HepG2 (cell line): ENCODE measurements around the gene PRKCE.

Source experiments
- CTCF ChIP-seq: sonication (generic); formaldehyde crosslinking; IDR thresholded peaks from 2 replicates; pipeline ENCODE4 v1.5.0; 2020; ENCODE audit warnings: mild to moderate bottlenecking, missing genetic modification reagents, moderate library complexity
- ELF4 ChIP-seq: sonication (generic); formaldehyde crosslinking; IDR thresholded peaks from 2 replicates; pipeline ENCODE4 v1.5.0; 2020; ENCODE audit warnings: missing genetic modification reagents, mild to moderate bottlenecking, moderate library complexity, borderline replicate concordance
- ESRRA ChIP-seq: sonication (generic); formaldehyde crosslinking; IDR thresholded peaks from 2 replicates; pipeline ENCODE4 v1.5.1; 2020; ENCODE audit warnings: mild to moderate bottlenecking, low read depth, missing genetic modification reagents
- EZH2 ChIP-seq: conservative IDR thresholded peaks from 2 replicates; pipeline ENCODE4 v1.6.1; 2012; ENCODE audit warnings: mild to moderate bottlenecking, low read depth, low read length, moderate library complexity
- POLR2AphosphoS5 ChIP-seq: IDR thresholded peaks from 2 replicates; pipeline ENCODE4 v1.6.1; 2012; ENCODE audit warnings: low read depth, low read length
- REST ChIP-seq, 2 experiments: IDR thresholded peaks; 2 replicates each; pipeline ENCODE4 v1.6.1; 2011 to 2012; ENCODE audit warnings: low read length in 2 of 2, borderline replicate concordance in 1 of 2, low read depth in 1 of 2, mild to moderate bottlenecking in 1 of 2, moderate library complexity in 1 of 2
- RFX5 ChIP-seq: IDR thresholded peaks from 2 replicates; pipeline ENCODE4 v1.6.1; 2011; ENCODE audit warnings: low read depth, low read length, improper control_type of control experiment
- THAP8 ChIP-seq: sonication (generic); formaldehyde crosslinking; IDR thresholded peaks from 2 replicates; pipeline ENCODE4 v1.5.1; 2020; ENCODE audit warnings: missing genetic modification reagents, mild to moderate bottlenecking, borderline replicate concordance
- ZBTB39 ChIP-seq: sonication (generic); formaldehyde crosslinking; IDR thresholded peaks from 2 replicates; pipeline ENCODE4 v1.5.0; 2020; ENCODE audit warnings: missing genetic modification reagents
- ZNF30 ChIP-seq: sonication (generic); formaldehyde crosslinking; IDR thresholded peaks from 2 replicates; pipeline ENCODE4 v1.5.0; 2020; ENCODE audit warnings: mild to moderate bottlenecking, missing genetic modification reagents
- ZSCAN5A ChIP-seq: sonication (generic); formaldehyde crosslinking; IDR thresholded peaks from 2 replicates; pipeline ENCODE4 v1.8.0; 2022; ENCODE audit warnings: mild to moderate bottlenecking, missing genetic modification reagents, borderline replicate concordance

GRCh38 chr2:45758018-45758417, 106.5 kb downstream of the PRKCE start:
- TF ChIP-seq RFX5: no peak
- TF ChIP-seq ESRRA (CRISPR knock-in tag): no peak
- TF ChIP-seq REST (IDR thresholded peaks at IDR 0.05; ENCODE audit: borderline replicate concordance in 1 of 2, low read depth in 1 of 2, low read length in 2 of 2): no peak
- TF ChIP-seq EZH2: no peak
- TF ChIP-seq ELF4: no peak
- no peak for TF ChIP-seq POLR2AphosphoS5
- TF ChIP-seq ZNF30 (CRISPR knock-in tag): no peak
- no peak for TF ChIP-seq ZSCAN5A (CRISPR knock-in tag)
- no peak for TF ChIP-seq THAP8 (CRISPR knock-in tag)
- TF ChIP-seq ZBTB39 (CRISPR knock-in tag): no peak
- TF ChIP-seq CTCF (CRISPR knock-in tag): no peak
